HUES6 (cell line): ENCODE results near the gene LENG1.
"Not testable (repeated sequence)": the region's sequence is repeated elsewhere in the genome, so short reads cannot be mapped to it uniquely, and the experiment has no call there.

Source experiments
- H3K27ac ChIP-seq: 2 replicates; pipeline ENCODE4 v1.7.0; 2013; ENCODE audit warnings: low read depth, mild to moderate bottlenecking, low read length, inconsistent platforms
- H3K27me3 ChIP-seq: 2 replicates; pipeline ENCODE4 v1.6.1; 2013; ENCODE audit warnings: low read length; ENCODE audit not compliant: control insufficient read depth, insufficient read depth
- H3K36me3 ChIP-seq: 2 replicates; pipeline ENCODE4 v1.6.1; 2013; ENCODE audit warnings: low read length; ENCODE audit not compliant: control insufficient read depth, insufficient read depth
- H3K4me1 ChIP-seq: 2 replicates; pipeline ENCODE4 v1.6.1; 2013; ENCODE audit warnings: low read length; ENCODE audit not compliant: control insufficient read depth, insufficient read depth
- H3K4me3 ChIP-seq: 2 replicates; pipeline ENCODE4 v1.5.1; 2013; ENCODE audit warnings: low read depth, low read length
- H3K9ac ChIP-seq: one replicate; pipeline ENCODE4 v1.6.1; 2013; ENCODE audit warnings: mild to moderate bottlenecking, low read length
- H3K9me3 ChIP-seq: 2 replicates; pipeline ENCODE4 v1.6.1; 2013; ENCODE audit warnings: low read depth, low read length; ENCODE audit not compliant: control insufficient read depth, insufficient read depth

Gene LENG1

GRCh38 chr19:54173951-54174834 is 14.7 kb upstream of the LENG1 start:
- no peak overlapping the region for H3K4me3 ChIP-seq
- no peak overlapping the region for H3K27ac ChIP-seq
- H3K9ac ChIP-seq, result no peak overlapping the region
- no peaks in the 10 kb centered on the region for H3K9me3 ChIP-seq
- H3K4me1 ChIP-seq, result peaks cover 17% of the 10 kb centered on the region
- H3K36me3 ChIP-seq, result peaks cover 13% of the 10 kb centered on the region
- no peaks in the 10 kb centered on the region for H3K27me3 ChIP-seq

GRCh38 chr19:54173359-54173699 is 13.8 kb upstream of the LENG1 start:
- Histone ChIP-seq H3K27me3 (no peaks in the 10 kb centered on the region), H3K27ac (no peak overlapping the region), H3K36me3 (peaks cover 7% of the 10 kb centered on the region), H3K4me1 (peaks cover 18% of the 10 kb centered on the region), H3K4me3 (peak overlapping the region; percentile 71), H3K9ac (no peak overlapping the region), H3K9me3 (no peaks in the 10 kb centered on the region)

GRCh38 chr19:54172471-54173358 is 13.2 kb upstream of the LENG1 start, which contains the start of gene TMC4:
TSS of gene TMC4 (minus strand) at chr19:54173160. CDS start at chr19:54173117, 43 bp downstream.
- H3K4me3 ChIP-seq, result peak within 1 kb of the TSS; percentile 71
- H3K27ac ChIP-seq, result peak within 1 kb of the TSS; percentile 86
- peak within 1 kb of the TSS; percentile 61 for H3K9ac ChIP-seq

GRCh38 chr19:54171736-54172431 is 12.4 kb upstream of the LENG1 start:
- peaks cover 20% of the 10 kb centered on the region for H3K4me1 ChIP-seq
- not testable (repeated sequence) for H3K9ac ChIP-seq, H3K9me3 ChIP-seq, H3K36me3 ChIP-seq, H3K4me3 ChIP-seq, H3K27me3 ChIP-seq, H3K27ac ChIP-seq

More at GRCh38 chr19:54172471-54173358, 13.2 kb upstream of the LENG1 start, which contains the start of gene TMC4:
- Histone ChIP-seq H3K27me3 (no peaks in the 10 kb centered on the region), H3K4me1 (peaks cover 20% of the 10 kb centered on the region), H3K9me3 (no peaks in the 10 kb centered on the region), H3K36me3 (peaks cover 7% of the 10 kb centered on the region)

GRCh38 chr19:54169149-54169740 is 9.7 kb upstream of the LENG1 start:
- H3K4me1 ChIP-seq, result peaks cover 21% of the 10 kb centered on the region

GRCh38 chr19:54168174-54168917 is 8.8 kb upstream of the LENG1 start:
- H3K9me3 ChIP-seq, result no peaks in the 10 kb centered on the region
- no peak overlapping the region for H3K4me3 ChIP-seq
- H3K36me3 ChIP-seq, result no peaks in the 10 kb centered on the region
- peaks cover 5% of the 10 kb centered on the region; the same call in 1 of the 2 replicates for H3K27me3 ChIP-seq
- no peak overlapping the region for H3K27ac ChIP-seq
- peaks cover 16% of the 10 kb centered on the region for H3K4me1 ChIP-seq
- no peak overlapping the region for H3K9ac ChIP-seq

More at GRCh38 chr19:54169149-54169740, 9.7 kb upstream of the LENG1 start:
- Histone ChIP-seq H3K27ac (no peak overlapping the region), H3K36me3 (no peaks in the 10 kb centered on the region), H3K27me3 (no peaks in the 10 kb centered on the region; the same call in 1 of the 2 replicates), H3K9ac (no peak overlapping the region), H3K9me3 (no peaks in the 10 kb centered on the region), H3K4me3 (no peak overlapping the region)

GRCh38 chr19:54165222-54165621 is 5.7 kb upstream of the LENG1 start:
- peaks cover 15% of the 10 kb centered on the region for H3K4me1 ChIP-seq
- no peaks in the 10 kb centered on the region for H3K9me3 ChIP-seq
- no peaks in the 10 kb centered on the region for H3K36me3 ChIP-seq
- no peak overlapping the region for H3K9ac ChIP-seq
- peaks cover 9% of the 10 kb centered on the region for H3K27me3 ChIP-seq
- no peak overlapping the region for H3K4me3 ChIP-seq
- H3K27ac ChIP-seq, result no peak overlapping the region

- Histone ChIP-seq H3K27me3 (peaks cover 9% of the 10 kb centered on the region), H3K4me3 (peak overlapping the region; percentile 57), H3K4me1 (peaks cover 15% of the 10 kb centered on the region), H3K9me3 (no peaks in the 10 kb centered on the region), H3K27ac (no peak overlapping the region), H3K9ac (no peak overlapping the region), H3K36me3 (no peaks in the 10 kb centered on the region)
Observed at GRCh38 chr19:54164369-54165068, 5.0 kb upstream of the LENG1 start.

GRCh38 chr19:54162884-54163283 is 3.4 kb upstream of the LENG1 start:
- Histone ChIP-seq H3K36me3 (peaks cover 4% of the 10 kb centered on the region; the same call in 1 of the 2 replicates), H3K4me3 (peak overlapping the region; percentile 75; the same call in 1 of the 2 replicates), H3K9me3 (no peaks in the 10 kb centered on the region), H3K27me3 (peaks cover 9% of the 10 kb centered on the region), H3K9ac (no peak overlapping the region), H3K27ac (no peak overlapping the region), H3K4me1 (peaks cover 20% of the 10 kb centered on the region)
